GM13976 (cell line): Measurements from ENCODE around the gene MINDY4.

ENCODE experiments used
- DNase-seq: peaks from one replicate; pipeline ENCODE4 v3.0.0; 2012; ENCODE audit warnings: low spot score
- in situ Hi-C: fragments of 300-500 bp; cut with MboI; formaldehyde crosslinking; loops from one replicate; pipeline ENCODE4 v1.12.0; 2022; ENCODE audit warnings: low sequenced_read_pairs, mixed read lengths, inconsistent platforms; ENCODE audit not compliant: unreplicated experiment
- TF ChIP-seq, protein P1 (sequence below): IDR thresholded peaks from 2 replicates; pipeline ENCODE4 v1.5.1; 2012; ENCODE audit warnings: borderline replicate concordance, mild to moderate bottlenecking; ENCODE audit not compliant: insufficient read depth; ENCODE audit errors: extremely low read depth, missing control alignments, control extremely low read depth

The MINDY4 gene

DNA sequence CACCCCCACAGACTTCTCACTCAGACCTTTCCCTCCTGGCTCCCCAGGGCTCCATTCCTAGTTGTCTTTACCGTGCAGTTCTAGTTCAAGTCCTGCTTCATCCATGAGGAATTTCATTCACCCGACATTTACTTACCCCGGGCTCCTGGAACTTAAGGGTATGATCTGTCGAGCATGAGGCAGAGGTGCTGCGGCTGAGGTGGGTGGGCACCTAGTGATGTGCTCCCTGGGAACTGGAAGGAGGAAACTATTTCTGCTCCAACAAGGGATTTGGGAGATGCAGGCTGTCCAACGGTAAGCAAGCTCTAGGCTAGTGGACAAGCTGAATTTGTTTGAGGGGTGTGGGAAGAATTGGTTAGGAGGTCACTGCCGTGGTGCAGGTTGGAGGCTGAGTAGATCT is 110.2 kb downstream of the MINDY4 start:
- in situ Hi-C loops, result no loop called here
- DNase-seq, result no peak
- TF ChIP-seq, protein P1, sequence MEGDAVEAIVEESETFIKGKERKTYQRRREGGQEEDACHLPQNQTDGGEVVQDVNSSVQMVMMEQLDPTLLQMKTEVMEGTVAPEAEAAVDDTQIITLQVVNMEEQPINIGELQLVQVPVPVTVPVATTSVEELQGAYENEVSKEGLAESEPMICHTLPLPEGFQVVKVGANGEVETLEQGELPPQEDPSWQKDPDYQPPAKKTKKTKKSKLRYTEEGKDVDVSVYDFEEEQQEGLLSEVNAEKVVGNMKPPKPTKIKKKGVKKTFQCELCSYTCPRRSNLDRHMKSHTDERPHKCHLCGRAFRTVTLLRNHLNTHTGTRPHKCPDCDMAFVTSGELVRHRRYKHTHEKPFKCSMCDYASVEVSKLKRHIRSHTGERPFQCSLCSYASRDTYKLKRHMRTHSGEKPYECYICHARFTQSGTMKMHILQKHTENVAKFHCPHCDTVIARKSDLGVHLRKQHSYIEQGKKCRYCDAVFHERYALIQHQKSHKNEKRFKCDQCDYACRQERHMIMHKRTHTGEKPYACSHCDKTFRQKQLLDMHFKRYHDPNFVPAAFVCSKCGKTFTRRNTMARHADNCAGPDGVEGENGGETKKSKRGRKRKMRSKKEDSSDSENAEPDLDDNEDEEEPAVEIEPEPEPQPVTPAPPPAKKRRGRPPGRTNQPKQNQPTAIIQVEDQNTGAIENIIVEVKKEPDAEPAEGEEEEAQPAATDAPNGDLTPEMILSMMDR, result no peak

DNA sequence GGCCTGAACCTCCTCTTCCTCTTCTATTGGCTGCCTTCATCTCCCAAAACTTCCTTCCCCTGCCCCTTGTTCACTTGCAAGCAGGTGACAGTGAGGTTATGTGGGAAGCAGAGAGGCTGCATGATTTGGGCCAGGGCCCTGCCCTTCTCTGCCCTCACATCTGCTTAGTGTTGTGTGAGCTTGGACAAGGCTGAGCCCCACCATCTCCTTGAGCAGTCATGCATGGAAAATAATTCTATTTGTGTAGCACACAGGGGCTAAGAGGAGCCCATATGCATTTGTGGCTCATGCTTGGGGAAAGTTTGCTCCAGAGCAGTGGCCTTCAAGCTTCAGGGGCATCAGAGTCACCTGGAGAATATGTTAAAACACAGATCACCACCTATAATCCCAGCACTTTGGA is 113.7 kb downstream of the MINDY4 start:
- in situ Hi-C loops, result no loop called here
- TF ChIP-seq, protein P1, result no peak
- no peak for DNase-seq

DNA sequence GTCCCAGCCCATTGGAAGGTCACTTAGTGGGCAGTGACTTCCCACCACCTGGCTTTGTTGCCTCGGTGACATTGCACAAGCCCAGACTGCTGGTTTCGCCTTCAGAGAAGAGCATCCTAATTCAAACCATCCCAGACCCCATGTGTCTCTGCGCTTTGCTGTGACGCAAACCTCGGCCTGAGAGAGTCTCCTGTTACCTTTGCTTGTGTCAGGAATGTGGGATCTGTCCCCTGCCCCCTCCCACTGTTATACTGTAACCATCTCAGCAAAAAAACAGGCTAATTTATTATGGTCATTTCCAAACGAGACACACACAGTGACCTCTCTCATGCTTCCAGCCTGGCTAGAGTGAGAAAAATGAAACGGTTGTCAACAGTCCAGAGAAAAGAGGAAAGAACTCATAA is 115.4 kb downstream of the MINDY4 start:
- TF ChIP-seq, protein P1, result no peak
- in situ Hi-C loops, result no loop called here
- DNase-seq, result no peak

DNA sequence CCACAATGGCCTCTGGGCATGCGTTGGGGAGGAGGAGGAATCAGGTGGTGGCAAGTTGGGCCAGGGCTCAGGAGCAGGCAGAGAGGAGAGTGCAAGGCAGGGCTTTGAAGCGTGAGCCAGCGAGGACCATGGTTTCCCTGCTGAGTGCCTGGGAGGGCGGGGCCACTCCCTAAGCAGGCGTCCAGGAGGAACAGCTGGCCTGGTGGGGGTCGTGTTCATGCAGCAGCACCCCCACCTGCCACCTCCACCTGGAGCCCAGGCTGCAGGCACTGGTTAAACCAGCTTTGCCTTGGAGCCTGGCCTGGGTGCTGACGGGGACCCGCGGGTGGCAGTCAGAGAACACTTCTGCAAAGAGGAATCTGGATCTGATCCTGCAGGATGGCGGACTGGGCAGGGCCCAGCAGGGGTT is 116.3 kb downstream of the MINDY4 start:
- TF ChIP-seq, protein P1, result no peak
- in situ Hi-C loops, result no loop called here
- no peak for DNase-seq

DNA sequence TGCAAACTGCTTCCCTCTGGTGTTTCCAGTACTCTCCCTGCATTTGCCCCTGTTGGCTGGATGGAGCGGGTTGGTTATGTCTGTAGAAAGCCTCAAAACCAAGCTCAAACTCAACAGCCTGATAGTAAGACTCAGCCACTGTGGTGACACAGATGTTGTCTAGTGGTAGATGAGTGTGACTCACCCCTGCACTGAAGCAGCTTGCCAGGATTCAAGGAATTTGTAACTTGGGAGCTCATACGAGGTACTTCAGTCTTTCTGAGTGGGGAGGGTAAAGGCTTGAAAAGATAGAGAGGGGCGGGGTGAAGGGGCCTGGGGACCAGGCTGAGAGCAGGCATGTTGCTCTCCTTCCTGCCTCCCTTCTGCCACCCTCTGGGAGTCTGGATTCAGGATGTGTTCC is 117.5 kb downstream of the MINDY4 start:
- TF ChIP-seq, protein P1, result no peak
- in situ Hi-C loops, result no loop called here
- no peak for DNase-seq

DNA sequence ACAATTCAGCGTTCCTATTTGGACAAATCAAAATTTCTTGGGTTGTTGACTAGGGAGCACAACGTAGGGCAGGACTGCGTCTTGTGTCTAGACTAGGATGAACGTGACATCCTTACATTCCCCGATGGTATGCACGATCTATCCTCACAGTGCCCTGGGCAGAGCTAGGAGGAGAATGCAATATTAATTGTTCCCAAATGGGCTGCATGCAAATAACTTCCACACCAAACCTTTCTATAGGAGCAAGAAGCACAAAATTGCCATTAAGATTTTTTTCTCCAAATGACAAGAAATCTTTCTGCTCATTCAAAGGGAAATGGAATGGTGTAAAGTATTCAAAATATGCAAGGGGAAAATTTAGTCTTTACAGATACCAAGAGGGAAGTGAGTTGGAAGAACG is 119.0 kb downstream of the MINDY4 start:
- no peak for DNase-seq
- in situ Hi-C loops, result no loop called here
- TF ChIP-seq, protein P1, result no peak

DNA sequence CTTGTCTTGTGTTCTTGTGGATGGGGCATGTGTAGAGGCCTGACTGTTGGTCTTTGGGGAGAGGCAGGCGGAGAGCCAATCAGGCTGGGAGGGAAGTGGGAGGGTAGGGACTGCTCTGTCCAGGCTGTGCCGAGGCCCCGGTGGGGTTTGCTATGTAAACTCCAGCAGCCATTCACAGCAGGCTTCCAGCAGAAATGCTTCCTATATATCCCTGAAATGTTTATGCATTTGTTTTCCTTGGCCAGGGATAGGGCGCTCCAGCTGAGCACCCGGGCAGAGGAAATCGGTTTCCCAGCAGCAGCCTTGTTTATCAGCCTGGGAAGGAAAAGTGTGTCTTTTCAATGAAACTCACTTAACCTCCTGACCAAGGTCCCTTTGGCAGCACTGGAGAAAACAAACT is 122.1 kb downstream of the MINDY4 start:
- in situ Hi-C loops, result no loop called here
- TF ChIP-seq, protein P1, result no peak
- DNase-seq, result no peak
